GM18508 (cell line): ENCODE results near the gene MKS1.

Experiments used
- ATAC-seq: cut with Tn5 transposase; IDR thresholded peaks from one replicate; pipeline ENCODE4 v1.9.1; 2021; ENCODE audit warnings: moderate number of reproducible peaks; ENCODE audit not compliant: insufficient read depth, unreplicated experiment

The MKS1 gene

DNA sequence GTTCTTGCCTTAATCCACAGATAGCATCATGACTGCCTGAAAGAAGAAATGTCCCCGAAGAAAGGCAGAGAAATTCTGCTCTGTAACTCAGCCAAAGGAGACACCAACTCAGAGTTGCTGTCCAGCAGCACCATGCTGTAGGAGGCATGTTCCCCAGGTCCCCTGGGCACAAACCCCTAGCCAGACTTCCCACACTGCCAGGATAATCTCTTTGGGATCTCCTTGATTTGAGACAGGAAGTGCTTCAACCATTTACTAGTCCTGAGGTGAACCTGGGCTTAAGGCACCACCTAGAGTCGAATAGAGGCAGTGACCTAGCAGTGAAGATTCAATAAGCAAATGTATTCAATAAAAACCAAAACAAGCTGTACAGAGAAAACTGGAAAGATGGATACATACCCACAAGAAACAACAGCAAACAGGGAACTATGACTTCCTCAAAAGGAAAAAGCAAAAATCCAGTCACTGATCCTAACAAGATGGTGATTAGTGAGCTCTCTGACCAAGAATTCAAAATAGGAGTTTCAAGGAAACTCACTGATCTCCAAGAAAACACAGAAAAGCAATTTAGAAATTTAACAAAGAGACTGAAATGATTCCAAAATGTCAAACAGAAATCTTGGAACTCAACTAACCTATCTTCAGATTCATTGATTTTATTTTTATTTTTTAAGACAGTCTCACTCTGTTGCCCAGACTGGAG lies 46.5 kb downstream of the MKS1 start:
- ATAC-seq, result no peak

DNA sequence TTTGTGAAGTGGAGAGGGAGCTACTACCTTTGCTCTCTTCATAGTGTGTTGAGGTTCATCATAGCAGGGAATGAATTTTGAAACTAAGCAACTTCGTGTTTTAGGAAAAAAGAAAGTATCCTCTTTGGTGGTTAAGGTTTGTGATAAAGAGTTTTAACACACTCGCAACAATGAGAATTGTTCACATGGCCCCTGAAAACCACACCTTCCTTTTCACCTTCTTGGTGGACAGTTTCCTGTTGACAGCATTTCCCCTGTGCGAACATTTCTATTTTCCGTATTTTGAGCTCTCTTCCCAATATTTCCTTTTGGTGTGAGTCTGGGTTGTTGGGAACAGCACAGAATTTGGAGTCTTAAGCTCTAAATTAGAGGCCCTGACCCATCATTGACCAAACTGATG lies 48.4 kb downstream of the MKS1 start:
- ATAC-seq, result no peak

DNA sequence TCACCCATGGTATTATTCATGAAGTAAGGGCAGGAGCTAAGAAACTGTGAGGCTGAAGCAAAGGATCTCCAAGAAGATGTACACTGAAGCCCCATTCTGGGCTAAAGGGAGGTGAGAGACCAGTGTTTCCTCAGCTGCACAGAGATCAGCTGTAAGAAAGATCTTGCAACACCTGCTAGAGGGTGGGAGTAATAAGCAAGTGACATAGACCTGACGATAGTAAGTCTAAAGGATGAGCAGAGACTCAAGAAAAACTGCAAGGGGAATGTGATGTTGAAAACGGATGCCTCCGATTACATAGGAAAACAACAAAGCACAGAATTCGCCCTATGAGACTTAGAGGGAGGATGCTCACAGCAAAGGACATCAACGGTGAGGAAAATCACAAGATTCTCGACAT lies 52.4 kb downstream of the MKS1 start, which contains the start of gene OR4D2:
Gene OR4D2, plus strand, starts transcription at position 301 of the 400 bp plus-strand sequence. CDS start 2,674 bp downstream, outside the sequence.
- ATAC-seq, result no peak

DNA sequence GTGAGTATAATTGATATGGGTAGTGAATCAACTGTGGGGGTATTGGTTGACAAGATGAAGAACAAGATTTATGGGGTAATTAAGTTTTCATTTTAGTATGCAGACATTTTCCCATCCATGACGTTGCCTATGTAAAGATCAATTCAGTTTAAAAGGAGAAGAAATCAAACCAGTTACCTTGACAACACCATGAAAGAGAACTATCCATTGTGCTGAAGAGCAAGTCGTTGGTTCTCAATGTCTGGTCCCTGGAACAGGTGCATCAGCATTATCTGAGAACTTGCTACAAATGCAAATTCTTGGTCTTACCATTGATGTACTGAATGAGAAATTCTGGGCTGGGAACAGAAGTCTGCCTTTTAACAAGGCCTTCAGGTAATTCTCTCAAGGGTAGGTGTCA lies 53.1 kb downstream of the MKS1 start:
- ATAC-seq, result no peak

DNA sequence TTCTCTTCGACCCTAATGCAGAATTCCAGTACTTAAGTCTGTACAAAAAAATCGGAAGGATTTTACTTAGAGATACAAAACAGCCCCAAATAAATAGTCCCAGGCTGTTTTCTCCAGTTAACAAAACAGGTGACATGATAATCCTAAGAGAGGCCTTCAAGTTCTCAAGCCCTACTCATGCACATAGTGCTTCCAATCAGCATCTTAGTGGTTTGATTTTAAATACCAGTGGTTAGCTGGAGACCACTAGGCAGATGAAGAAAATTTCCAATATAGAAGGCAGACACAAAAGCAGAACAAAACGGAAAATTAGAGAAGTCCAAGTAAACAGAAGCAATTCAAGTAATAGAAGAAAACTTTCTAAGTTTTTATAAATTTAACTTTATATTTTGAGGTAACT lies 57.5 kb downstream of the MKS1 start:
- no peak for ATAC-seq

DNA sequence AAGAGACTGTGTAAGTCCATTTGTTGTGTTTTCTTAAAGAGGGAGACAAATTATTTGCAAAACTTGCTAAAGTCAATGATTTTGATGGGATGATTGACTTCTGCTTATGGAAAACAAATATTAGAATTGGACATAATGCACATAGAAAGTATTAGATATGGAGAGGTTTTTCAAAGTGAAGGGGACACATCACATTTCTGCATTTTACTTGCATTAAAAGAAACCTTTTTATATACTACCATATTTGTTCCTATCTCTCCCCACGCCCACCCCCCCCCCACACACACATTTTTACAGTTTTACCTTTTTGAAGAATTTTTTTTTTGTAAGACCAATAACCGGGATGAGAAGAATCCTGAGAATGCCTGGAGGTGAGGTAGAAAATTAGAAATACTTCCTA lies 60.9 kb downstream of the MKS1 start:
- no peak for ATAC-seq

DNA sequence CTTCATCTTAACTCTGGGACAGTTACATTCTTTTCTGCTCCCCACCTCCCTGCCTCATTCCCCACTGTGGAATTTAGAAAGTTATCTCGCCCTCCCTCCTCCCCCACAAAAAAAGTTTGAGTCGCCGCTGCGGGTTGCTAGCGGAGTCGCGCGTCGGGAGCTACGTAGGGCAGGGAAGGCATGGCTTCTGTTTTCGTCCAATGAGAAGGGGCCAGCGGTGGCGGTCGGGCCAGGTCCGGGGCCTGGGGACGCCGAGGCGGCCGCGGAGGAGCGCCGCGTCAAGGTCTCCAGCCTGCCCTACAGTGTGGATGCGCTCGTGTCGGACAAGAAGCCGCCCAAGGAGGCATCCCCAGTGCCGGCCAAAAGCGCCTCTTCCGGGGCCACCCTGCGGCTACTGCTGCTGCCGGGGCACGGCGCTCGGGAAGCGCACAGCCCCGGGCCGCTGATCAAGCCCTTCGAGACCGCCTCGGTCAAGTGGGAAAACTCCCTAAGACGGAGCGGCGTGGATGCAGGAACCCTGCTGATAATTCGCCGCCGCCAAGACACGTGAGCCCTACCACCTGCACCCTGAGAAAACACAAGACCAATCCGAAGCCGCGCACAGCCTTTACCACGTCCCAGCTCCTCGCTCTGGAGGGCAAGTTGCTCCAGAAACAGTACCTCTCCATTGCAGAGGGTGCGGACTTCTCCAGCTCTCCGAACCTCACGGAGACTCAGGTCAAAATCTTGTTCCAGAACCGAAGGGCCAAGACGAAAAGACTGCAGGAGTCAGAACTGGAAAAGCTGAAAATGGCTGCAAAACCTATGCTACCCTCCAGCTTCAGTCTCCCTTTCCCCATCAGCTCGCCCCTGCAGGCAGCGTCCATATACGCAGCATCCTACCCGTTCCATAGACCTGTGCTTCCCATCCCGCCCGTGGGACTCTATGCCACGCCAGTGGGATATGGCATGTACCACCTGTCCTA lies 61.9 kb downstream of the MKS1 start:
- ATAC-seq, result no peak
